ENCODE data around the gene PLCL1. TPM values are rescaled to one million over a fixed set of nuclear protein-coding genes. Genes with fewer than 3 reads are reported as not detected.

The PLCL1 gene
- total RNA-seq, 1 experiment from 2014 or later: 0.07 TPM

GRCh38 chr2:197889041-197889440 is 84.6 kb downstream of the PLCL1 start:
- no peak for TF ChIP-seq FOXK1 (CRISPR knock-in tag; IDR thresholded peaks at IDR 0.05)
- TF ChIP-seq USF1 (CRISPR knock-in tag; IDR thresholded peaks at IDR 0.05): peak; percentile 47; the same call in 1 of the 2 replicates
- TF ChIP-seq USF2 (CRISPR knock-in tag; IDR thresholded peaks at IDR 0.05): 0 out of 2 replicates have a peak, but pooled peaks have one; percentile 36
- no peaks in the 10 kb centered on the region for H3K9me3 Mint-ChIP-seq
- no peak overlapping the region for H3K27ac Mint-ChIP-seq
- no peaks in the 10 kb centered on the region for H3K27me3 Mint-ChIP-seq (ENCODE audit: low read depth)
- ATAC-seq (peak; percentile 85), DNase-seq (ENCODE audit: low spot score) (no peak)
- ChIA-PET CTCF (no interaction called here), POLR2A (no interaction called here)
- H3K4me3 Mint-ChIP-seq: no peak overlapping the region
- peaks cover 27% of the 10 kb centered on the region for H3K4me1 Mint-ChIP-seq
- H3K36me3 Mint-ChIP-seq: no peaks in the 10 kb centered on the region

- DNase-seq (ENCODE audit: low spot score) (no peak), ATAC-seq (no peak)
- no peak for TF ChIP-seq ZMAT4 (CRISPR knock-in tag; IDR thresholded peaks at IDR 0.05)
- no peak for TF ChIP-seq PRRX2 (CRISPR knock-in tag; IDR thresholded peaks at IDR 0.05)
- no peak for TF ChIP-seq NR2C2 (CRISPR knock-in tag; IDR thresholded peaks at IDR 0.05)
- no peak for TF ChIP-seq ZNF219 (CRISPR knock-in tag; IDR thresholded peaks at IDR 0.05; ENCODE audit: borderline replicate concordance)
- no peak for TF ChIP-seq OVOL2 (CRISPR knock-in tag; IDR thresholded peaks at IDR 0.05; ENCODE audit: borderline replicate concordance)
- no peak for TF ChIP-seq IRF2 (CRISPR knock-in tag; IDR thresholded peaks at IDR 0.05; ENCODE audit: borderline replicate concordance, low read depth)
- H3K36me3 Mint-ChIP-seq: no peaks in the 10 kb centered on the region
- ChIA-PET POLR2A (no interaction called here), CTCF (no interaction called here)
- no peaks in the 10 kb centered on the region for H3K9me3 Mint-ChIP-seq
- no peak overlapping the region for H3K4me3 Mint-ChIP-seq
- no peaks in the 10 kb centered on the region for H3K27me3 Mint-ChIP-seq (ENCODE audit: low read depth)
- H3K4me1 Mint-ChIP-seq: peaks cover 29% of the 10 kb centered on the region
- no peak overlapping the region for H3K27ac Mint-ChIP-seq
Measured at GRCh38 chr2:197890168-197890567, 85.8 kb downstream of the PLCL1 start.

- POLR2A ChIA-PET: no interaction called here
- DNase-seq (ENCODE audit: low spot score): no peak
- ATAC-seq: peak; percentile 50
- Mint-ChIP-seq H3K4me1 (peaks cover 29% of the 10 kb centered on the region), H3K27me3 (ENCODE audit: low read depth) (no peaks in the 10 kb centered on the region), H3K36me3 (no peaks in the 10 kb centered on the region), H3K27ac (no peak overlapping the region; the same call in 1 of the 2 replicates), H3K4me3 (no peak overlapping the region), H3K9me3 (no peaks in the 10 kb centered on the region)
- CTCF ChIA-PET: interaction anchor here (1.2 kb wide), 1 partner anchor 236 kb away, joined by 3 read pairs; no protein-coding TSS in a partner anchor
- no peak for TF ChIP-seq PRRX2 (CRISPR knock-in tag; IDR thresholded peaks at IDR 0.05)
- TF ChIP-seq NR2C2 (CRISPR knock-in tag; IDR thresholded peaks at IDR 0.05): no peak
- TF ChIP-seq HMGXB4 (CRISPR knock-in tag; IDR thresholded peaks at IDR 0.05): no peak
- TF ChIP-seq ARID4B (CRISPR knock-in tag; IDR thresholded peaks at IDR 0.05; ENCODE audit: borderline replicate concordance): no peak
- no peak for TF ChIP-seq AR (CRISPR knock-in tag; IDR thresholded peaks at IDR 0.05)
- no peak for TF ChIP-seq NFE2L1 (CRISPR knock-in tag; IDR thresholded peaks at IDR 0.05)
- no peak for TF ChIP-seq PREB (CRISPR knock-in tag; IDR thresholded peaks at IDR 0.05; ENCODE audit: borderline replicate concordance)
- TF ChIP-seq SMAD4 (CRISPR knock-in tag; IDR thresholded peaks at IDR 0.05): no peak
Measured at GRCh38 chr2:197891897-197892442, 87.6 kb downstream of the PLCL1 start.

Measured in WTC11 (cell line).